RKO (cell line): ENCODE measurements around the gene PHLPP1.

Source experiments
- DNase-seq: peaks from one replicate; pipeline ENCODE4 v3.0.0-alpha.2; 2016; ENCODE audit warnings: low spot score

PHLPP1 gene

GRCh38 chr18:62850619-62851306 is 135.4 kb downstream of the PHLPP1 start:
- no peak for DNase-seq

DNA sequence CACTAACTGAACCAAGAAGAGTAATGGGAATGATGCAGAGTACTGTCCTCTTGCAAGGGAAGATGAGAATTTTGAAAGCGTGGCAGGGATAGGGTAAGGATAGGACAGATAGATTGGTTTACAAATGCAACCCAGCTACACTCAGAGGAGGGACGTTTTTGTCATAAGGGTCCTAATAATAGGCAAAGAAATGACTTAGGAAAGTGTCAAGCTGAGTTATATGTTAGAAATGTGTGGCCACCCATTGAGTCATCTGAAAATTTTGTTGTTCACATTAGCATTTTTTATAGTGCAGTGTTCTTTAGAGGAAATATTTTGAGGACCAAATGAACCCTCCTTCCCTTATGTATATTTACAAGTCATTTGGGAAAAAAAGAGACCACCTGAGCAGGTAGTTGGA is 137.5 kb downstream of the PHLPP1 start:
- DNase-seq, result peak; percentile 16

GRCh38 chr18:62856294-62856693 is 141.0 kb downstream of the PHLPP1 start:
- DNase-seq, result no peak

- DNase-seq, result no peak
Measured at GRCh38 chr18:62857263-62857976, 142.1 kb downstream of the PHLPP1 start.

GRCh38 chr18:62860062-62860461 is 144.7 kb downstream of the PHLPP1 start:
- DNase-seq, result no peak

- DNase-seq, result no peak
Measured at GRCh38 chr18:62862466-62862865, 147.1 kb downstream of the PHLPP1 start.

DNA sequence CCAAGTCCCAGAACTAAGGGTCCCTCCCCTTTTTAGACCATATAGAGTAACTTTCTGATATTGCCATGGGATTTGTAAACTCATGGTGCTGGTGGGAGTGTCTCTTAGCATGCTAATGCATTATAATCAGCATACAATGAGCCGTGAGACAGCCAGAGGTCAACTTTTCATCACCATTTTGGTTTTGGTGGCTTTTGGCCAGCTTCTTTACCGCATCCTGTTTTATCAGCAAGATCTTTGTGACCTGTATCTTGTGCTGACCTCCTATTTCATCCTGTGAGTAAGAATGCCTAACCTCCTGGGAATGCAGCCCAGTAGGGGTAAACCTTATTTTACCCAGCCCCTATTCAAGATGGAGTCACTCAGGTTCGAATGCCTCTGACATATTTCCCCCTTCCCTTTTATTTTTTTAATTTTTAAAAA is 148.2 kb downstream of the PHLPP1 start:
- DNase-seq, result peak; percentile 31

- DNase-seq, result no peak
Measured at GRCh38 chr18:62865498-62865897, 150.2 kb downstream of the PHLPP1 start.

- no peak for DNase-seq
Measured at GRCh38 chr18:62867534-62867933, 152.2 kb downstream of the PHLPP1 start.

- DNase-seq, result no peak
Measured at GRCh38 chr18:62868645-62869044, 153.3 kb downstream of the PHLPP1 start.

DNA sequence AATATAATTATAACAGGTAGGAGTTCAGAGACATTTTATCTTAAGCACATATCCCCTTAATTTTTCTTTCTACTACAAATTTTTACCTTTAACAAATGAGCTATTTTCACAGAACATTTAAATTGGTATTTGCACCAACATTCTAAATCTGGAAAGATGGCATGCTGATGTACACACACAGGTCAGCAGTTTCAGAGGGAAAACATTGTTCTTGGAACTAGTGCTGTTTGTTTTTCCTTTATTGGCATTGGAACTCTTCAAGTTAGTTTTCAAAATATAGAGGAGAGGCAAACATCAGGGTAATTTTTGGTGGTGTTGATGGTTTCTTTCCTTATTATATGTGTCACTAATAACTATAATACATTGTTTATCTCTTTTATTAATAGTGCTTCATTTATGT is 155.3 kb downstream of the PHLPP1 start:
- no peak for DNase-seq

GRCh38 chr18:62875323-62875722 is 160.0 kb downstream of the PHLPP1 start:
- DNase-seq, result no peak

GRCh38 chr18:62876111-62876510 is 160.8 kb downstream of the PHLPP1 start:
- no peak for DNase-seq

GRCh38 chr18:62876828-62877227 is 161.5 kb downstream of the PHLPP1 start:
- no peak for DNase-seq

GRCh38 chr18:62877411-62878221 is 162.3 kb downstream of the PHLPP1 start:
- no peak for DNase-seq

DNA sequence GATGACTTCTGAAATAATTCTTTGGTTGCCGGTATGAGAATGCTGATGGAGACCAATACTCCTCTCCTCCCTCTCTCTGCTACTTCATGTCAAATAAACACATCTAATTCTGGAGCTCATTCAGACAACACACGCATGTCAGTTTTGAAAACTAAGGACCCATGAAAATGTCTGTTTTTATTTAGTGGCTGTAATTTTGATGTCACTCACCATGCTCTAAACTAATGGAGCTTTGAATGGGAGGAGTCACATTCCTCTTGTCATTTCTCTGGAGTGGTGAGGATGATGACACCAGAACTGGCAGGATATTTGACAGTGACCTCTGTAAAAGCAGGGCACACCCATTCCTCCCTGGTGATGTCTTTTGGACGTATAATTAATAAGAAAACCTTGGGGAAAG is 163.0 kb downstream of the PHLPP1 start:
- DNase-seq, result no peak

- DNase-seq, result no peak
Measured at GRCh38 chr18:62880034-62880433, 164.7 kb downstream of the PHLPP1 start.

DNA sequence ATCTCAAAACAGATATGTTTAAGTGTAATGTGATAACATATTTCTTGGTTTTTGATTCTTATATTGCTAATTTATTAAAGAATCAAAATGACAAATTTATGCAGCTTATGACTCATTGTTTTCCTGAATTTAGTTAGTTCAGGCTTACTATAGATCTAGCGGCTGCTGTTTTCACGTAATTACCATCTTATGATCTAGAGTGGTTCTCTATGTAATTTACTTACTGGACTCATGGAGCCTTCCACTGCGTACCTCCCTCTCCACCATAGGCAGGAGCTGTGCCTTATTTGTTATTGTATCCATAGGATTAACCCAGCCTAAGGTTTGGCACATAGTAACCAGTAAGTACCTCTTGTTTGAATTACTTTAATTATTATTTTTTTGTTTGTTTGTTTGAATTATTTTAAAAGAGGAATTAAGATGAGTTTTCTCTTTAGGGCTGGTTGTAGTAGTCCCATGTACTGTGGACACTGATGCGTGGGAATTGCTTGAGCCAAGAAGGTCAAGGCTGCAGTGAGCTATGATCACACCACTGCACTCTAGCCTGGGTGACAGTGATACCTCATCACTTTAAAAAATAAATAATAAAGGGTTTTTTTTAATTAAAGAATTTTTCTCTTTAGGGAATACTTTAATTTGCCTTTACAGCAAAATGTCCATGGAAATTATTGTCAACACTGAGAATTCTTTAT is 165.5 kb downstream of the PHLPP1 start:
- DNase-seq, result no peak

- DNase-seq, result peak; percentile 8
Measured at GRCh38 chr18:62881509-62882016, 166.2 kb downstream of the PHLPP1 start.

- DNase-seq, result no peak
Measured at GRCh38 chr18:62883937-62884735, 168.8 kb downstream of the PHLPP1 start.

- no peak for DNase-seq
Measured at GRCh38 chr18:62885804-62886203, 170.5 kb downstream of the PHLPP1 start.
